ENCODE measurements around the gene SLC9C2. TPM values are rescaled to one million over a fixed set of nuclear protein-coding genes. Genes with fewer than 3 reads are reported as not detected.
"Not testable (repeated sequence)": the region's sequence is repeated elsewhere in the genome, so short reads cannot be mapped to it uniquely, and the experiment has no call there.

The SLC9C2 gene
- total and polyA plus RNA-seq, 8 donors = 0.14 to 0.86 (median 0.39) TPM

DNA sequence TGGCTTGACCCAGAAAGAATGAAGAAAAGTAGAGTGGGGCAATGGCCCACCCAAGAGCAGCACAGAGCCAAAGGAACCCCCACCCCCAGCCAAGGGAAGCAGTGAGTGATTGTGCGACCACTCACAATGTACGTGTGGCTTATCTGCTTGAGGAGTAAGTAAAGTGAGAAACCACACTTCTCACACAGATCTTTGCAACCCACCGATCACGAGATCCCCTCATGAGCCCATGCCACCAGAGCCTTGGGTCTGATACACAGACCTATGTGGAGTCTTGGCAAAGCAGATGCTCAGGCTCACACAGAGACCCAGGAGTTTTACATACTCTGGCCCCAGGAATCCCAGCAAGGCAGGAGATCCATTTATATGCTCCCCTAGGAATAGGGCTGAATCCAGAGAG is 14.0 kb upstream of the SLC9C2 start:
- TF ChIP-seq, protein P1, sequence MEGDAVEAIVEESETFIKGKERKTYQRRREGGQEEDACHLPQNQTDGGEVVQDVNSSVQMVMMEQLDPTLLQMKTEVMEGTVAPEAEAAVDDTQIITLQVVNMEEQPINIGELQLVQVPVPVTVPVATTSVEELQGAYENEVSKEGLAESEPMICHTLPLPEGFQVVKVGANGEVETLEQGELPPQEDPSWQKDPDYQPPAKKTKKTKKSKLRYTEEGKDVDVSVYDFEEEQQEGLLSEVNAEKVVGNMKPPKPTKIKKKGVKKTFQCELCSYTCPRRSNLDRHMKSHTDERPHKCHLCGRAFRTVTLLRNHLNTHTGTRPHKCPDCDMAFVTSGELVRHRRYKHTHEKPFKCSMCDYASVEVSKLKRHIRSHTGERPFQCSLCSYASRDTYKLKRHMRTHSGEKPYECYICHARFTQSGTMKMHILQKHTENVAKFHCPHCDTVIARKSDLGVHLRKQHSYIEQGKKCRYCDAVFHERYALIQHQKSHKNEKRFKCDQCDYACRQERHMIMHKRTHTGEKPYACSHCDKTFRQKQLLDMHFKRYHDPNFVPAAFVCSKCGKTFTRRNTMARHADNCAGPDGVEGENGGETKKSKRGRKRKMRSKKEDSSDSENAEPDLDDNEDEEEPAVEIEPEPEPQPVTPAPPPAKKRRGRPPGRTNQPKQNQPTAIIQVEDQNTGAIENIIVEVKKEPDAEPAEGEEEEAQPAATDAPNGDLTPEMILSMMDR (IDR thresholded peaks at IDR 0.05) = no peak
- Histone ChIP-seq H3K9me3 (peaks cover 4 to 23% of the 10 kb centered on the region in 2 donors), H3K27ac (no peak overlapping the region), H3K4me3 (no peak overlapping the region), H3K4me1 (no peaks in the 10 kb centered on the region), H3K27me3 (no peaks in the 10 kb centered on the region), H3K36me3 (no peaks in the 10 kb centered on the region)
- ATAC-seq (no peak), DNase-seq (no peak)
- intact Hi-C loops (cut with DNase I) = no loop called here

- H3K9me3 ChIP-seq; intact Hi-C loops (cut with DNase I); H3K4me1 ChIP-seq; H3K27me3 ChIP-seq; ATAC-seq; H3K27ac ChIP-seq; H3K4me3 ChIP-seq; H3K36me3 ChIP-seq: not testable (repeated sequence)
- DNase-seq = peak in 1 of 4 donors; percentile 47
Observed at GRCh38 chr1:173613086-173613485, 10.2 kb upstream of the SLC9C2 start.

GRCh38 chr1:173608503-173609216 is 5.8 kb upstream of the SLC9C2 start:
- Histone ChIP-seq H3K36me3 (no peaks in the 10 kb centered on the region), H3K4me3 (no peak overlapping the region), H3K4me1 (no peaks in the 10 kb centered on the region), H3K27me3 (no peaks in the 10 kb centered on the region), H3K27ac (no peak overlapping the region), H3K9me3 (no peaks in the 10 kb centered on the region)
- TF ChIP-seq, protein P1 (IDR thresholded peaks at IDR 0.05) = no peak
- intact Hi-C loops (cut with DNase I) = no loop called here
- ATAC-seq (no peak), DNase-seq (no peak)

GRCh38 chr1:173601588-173601987 is 1.3 kb downstream of the SLC9C2 start:
- Histone ChIP-seq H3K4me3 (no peak overlapping the region), H3K27ac (no peak overlapping the region), H3K4me1 (no peaks in the 10 kb centered on the region), H3K9me3 (peaks cover under 1 to 3% of the 10 kb centered on the region in 2 donors), H3K36me3 (no peaks in the 10 kb centered on the region), H3K27me3 (no peaks in the 10 kb centered on the region)
- no peak for ATAC-seq
- no peak for DNase-seq
- TF ChIP-seq, protein P1 (IDR thresholded peaks at IDR 0.05) = no peak
- intact Hi-C loops (cut with DNase I) = no loop called here

DNA sequence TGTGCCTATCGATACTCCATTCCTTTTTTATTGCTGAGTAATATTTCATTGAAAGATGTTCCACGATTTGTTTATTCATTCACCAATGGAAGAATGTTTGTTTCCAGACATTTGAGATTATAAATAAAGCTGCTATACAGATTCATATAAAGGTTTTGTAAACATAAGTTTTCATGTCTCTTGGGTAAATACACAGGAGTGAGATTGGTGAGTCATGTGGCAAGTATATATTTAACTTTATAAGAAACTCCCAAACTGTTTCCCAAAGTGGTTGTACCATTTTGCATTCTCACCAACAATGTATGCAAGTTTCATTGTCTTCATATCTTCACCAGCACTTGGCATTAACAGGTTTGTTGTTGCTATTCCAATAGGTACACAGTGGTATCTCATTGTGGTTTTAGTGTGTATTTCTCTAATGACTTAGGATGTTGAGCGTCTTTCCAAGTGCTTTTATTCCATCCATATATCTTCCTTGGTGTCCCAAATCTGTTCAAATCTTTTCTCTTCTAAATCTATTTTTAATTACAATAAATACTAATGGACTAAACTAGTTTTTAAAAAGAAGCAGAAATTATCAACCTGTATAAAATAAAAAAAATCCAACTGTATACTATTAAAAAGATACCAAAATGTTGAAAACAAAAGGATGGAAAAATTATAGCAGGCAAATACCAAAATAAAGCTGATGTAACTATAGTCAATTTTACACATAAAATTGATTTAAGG is 6.6 kb downstream of the SLC9C2 start:
- ATAC-seq (no peak), DNase-seq (no peak)
- Histone ChIP-seq H3K36me3 (no peaks in the 10 kb centered on the region), H3K27ac (no peak overlapping the region), H3K4me3 (no peak overlapping the region), H3K27me3 (no peaks in the 10 kb centered on the region), H3K4me1 (no peaks in the 10 kb centered on the region), H3K9me3 (peaks cover 3 to 9% of the 10 kb centered on the region in 2 donors)
- TF ChIP-seq, protein P1 (IDR thresholded peaks at IDR 0.05) = no peak
- intact Hi-C loops (cut with DNase I) = no loop called here

- H3K4me1 ChIP-seq; H3K4me3 ChIP-seq; intact Hi-C loops (cut with DNase I); DNase-seq; H3K36me3 ChIP-seq; H3K27ac ChIP-seq; H3K27me3 ChIP-seq; ATAC-seq; H3K9me3 ChIP-seq: not testable (repeated sequence)
Observed at GRCh38 chr1:173591138-173591537, 11.7 kb downstream of the SLC9C2 start.

All from left lung (tissue), 10 donors.